HS-5 (cell line): ENCODE data around the gene RUNX1.
A peak's percentile ranks its signal among the peaks of the same experiment; 100 is the strongest.

Experiments
- DNase-seq: peaks from one replicate; pipeline ENCODE4 v3.0.0-alpha.2; 2012; ENCODE audit warnings: low read depth

RUNX1 gene

DNA sequence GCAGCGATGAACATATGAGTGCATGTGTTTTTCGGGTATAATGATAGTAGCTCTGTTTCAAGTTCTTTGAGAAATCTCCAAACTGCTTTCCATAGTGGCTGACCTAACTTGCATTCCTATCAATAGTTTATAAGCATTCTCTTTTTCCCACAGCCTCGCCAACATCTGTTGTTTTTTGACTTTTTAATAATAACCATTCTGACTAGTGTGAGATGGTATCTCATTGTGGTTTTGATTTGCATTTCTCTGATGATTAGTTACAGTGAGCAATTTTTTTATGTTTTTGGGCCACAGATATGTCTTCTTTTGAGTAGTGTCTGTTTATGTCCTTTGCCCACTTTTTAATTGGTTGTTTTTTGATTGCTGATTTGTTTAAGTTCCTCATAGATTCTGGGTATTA, 10.6 kb upstream of the RUNX1 start:
- no peak for DNase-seq

GRCh38 chr21:35058058-35058457, 9.0 kb upstream of the RUNX1 start:
- DNase-seq = no peak

- DNase-seq = no peak
These were observed 8.3 kb upstream of the RUNX1 start for GRCh38 chr21:35057428-35057827.

DNA sequence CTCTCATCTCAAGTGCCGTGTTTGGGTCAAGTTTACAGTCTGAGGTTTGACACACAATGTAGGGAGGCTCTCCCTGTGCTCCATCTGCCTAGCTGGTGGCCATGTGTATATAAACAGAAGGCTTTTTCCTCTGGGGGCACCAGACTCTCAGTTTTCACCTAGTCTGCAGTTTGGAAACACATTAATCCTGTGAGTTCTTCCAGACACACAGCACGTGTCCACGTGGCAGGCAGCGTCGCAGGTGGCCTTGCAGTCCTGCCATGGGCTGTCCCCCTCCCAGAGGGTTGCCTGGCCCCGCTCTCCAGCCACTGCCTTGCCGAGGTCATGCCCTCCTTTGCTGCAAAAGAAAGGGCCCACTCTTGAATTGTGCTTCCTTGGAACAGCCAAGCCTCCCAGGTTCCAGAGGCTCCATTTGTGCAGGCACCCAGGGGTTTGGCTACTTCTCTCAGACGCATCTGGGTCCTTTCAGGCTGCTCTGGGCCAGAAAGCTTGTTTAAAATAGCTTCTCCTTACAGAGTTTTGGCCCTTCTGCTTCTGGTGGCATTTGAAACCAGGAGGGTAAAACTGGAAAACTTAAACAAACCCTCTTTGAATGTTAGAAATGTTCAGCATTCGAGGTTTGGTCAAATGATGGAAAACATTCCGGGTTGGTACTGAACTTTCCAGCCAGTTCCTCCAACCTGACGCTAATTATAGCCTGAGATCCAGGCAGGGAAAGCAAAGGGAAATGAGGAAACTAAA, 4.4 kb upstream of the RUNX1 start:
- DNase-seq = no peak

DNA sequence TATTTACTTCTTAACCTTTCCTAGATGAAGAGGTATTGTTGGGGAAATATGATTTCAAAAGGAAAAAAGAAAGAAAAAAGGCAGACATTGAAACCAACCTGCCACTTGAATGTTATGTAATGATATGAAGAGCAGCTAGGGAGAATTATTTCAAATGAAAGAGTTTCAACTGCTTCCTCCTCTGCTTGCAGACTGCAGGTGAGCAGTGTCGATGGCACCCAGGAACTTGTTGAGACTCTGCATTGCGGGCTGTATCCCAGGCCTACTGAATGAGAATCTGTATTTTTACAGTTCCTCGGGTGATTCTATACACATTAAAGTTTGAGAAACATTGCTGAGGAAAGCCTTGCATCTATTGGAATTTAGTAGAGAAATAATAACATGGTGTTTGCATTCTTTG, 3.7 kb upstream of the RUNX1 start:
- DNase-seq = no peak

DNA sequence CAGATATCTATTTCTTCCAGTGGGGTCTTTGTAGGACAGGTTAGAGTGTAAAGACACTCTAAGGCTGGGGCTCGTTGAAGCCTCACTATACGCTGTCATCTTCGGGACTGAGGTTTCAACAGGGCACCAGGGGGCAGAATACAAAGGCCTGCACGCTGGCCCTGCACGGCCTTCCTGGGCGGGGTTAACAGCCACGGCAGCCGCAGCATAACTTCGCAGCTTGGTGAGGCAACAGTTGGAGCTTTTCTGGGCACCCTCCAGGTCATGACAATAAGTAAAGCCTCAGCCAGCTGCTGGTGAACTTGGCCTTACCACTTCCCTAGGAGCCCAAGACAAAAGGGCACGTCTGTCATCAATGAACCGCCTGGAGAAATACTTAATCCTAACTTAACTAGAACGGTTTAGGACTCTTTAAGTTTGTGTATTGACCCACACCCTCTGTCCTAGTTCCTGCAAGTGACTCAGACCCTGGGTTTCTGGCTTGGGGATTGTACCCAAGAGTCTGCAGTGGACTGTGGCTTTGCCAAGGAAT, 2.3 kb upstream of the RUNX1 start:
- peak; percentile 56 for DNase-seq

- peak; percentile 32 for DNase-seq
These were observed 1.5 kb upstream of the RUNX1 start for GRCh38 chr21:35050348-35051286.

DNA sequence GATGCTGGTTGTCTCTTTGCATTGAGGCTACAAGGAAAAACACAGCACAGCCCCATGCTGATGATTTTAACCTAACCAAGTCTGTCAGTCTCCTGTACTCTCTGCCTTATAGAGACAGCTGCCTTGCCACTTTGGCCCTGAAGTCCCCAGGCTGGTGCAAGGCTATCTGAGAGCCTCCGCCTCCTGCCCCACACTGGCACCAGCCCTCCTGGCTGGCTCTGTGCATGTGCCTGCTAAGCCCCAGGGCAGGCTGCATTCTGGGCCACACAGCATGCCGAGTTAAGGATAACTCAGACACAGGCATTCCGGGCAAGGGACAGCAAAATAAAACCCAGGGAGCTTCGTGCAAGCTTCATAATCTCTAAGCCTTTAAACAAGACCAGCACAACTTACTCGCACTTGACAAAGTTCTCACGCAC, 910 bp downstream of the RUNX1 start:
- DNase-seq = no peak

DNA sequence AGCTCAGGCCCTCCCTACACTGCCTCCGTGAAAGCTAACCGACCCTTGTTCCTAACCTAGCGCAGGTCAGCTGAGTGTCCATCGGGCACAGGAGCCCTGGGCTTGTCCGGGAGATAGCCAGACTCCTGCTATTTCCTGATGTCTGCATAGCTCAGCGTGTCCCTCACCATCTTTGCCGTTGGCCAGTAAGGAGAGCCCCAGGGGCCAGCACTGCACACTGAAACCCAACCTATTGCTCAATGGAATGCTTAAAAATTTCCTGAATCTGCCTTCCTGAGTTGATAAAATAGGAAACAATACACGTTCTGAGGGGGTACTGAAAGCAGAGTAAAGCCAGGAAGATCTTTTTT, 2.2 kb downstream of the RUNX1 start:
- no peak for DNase-seq

DNA sequence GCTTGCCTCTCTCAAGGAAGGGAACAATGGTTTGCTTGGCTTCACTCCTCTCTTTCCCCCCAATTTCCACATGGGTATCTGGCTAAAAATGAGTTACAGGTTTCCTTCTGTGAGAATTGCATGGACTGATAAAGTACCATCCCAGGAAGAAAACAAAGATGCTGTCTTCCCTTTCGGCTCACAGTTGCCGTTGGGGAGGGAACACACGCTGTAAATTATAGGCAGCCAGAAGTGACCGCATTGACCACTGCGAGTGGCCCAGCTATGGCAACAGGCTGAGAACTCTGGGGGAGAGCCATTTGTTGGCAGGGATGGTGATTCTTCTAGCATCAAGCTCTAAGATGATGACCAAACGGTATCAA, 2.9 kb downstream of the RUNX1 start:
- DNase-seq = no peak

DNA sequence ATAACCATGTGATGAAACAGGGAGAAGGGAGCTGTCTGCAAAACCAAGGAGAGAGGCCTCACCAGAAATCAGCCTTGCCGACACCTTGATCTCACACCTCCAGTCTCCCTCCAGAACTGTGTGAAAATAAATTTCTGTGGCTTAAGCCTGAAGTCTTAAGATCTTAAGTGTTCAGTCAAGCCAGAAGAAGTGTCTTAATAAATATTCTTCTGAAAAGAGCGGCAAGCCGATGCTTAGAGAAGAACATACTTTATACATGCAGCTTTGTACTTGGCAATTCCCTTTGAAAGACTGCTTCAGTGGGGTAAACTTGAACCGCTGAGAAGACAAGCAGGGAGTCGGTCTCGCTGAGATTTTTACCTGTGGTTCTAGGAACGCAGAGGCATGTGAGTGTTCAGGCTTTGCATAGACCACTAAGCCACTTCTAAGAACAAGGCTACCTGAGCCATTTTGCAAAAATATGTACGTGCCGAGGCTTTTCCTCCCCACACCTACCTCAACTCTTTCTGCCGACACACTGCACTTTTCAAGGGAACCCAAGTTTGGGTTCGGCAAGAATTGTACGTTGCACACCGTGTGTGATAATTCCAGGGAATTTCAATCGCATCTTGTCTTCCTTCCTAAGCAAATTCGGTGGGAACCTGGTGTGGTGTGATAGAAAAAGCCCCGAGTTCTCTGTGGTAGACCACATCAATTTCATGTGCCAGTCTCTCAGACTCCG, 3.4 kb downstream of the RUNX1 start:
- no peak for DNase-seq

- no peak for DNase-seq
These were observed 4.1 kb downstream of the RUNX1 start for GRCh38 chr21:35044770-35045541.

- no peak for DNase-seq
These were observed 5.0 kb downstream of the RUNX1 start for GRCh38 chr21:35044128-35044527.

DNA sequence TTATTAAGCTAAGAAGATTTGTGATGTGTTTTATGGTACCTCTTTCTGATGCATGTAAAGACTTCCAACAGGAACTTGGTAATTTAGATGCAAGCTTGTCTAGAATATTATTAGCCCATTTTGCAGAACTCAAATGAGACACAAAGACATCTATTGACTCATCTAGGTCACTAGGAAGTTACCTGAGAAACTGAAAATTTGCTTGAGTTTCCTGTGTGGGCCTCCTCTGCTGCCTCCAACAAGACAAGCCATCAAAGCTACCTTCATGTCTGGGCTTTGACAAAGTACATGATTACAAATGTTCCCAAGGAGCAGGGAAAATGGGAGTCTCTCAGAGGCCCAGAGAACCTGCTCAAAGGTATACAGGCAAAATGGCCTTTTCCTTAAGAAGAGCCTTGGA, 5.6 kb downstream of the RUNX1 start:
- DNase-seq = no peak

DNA sequence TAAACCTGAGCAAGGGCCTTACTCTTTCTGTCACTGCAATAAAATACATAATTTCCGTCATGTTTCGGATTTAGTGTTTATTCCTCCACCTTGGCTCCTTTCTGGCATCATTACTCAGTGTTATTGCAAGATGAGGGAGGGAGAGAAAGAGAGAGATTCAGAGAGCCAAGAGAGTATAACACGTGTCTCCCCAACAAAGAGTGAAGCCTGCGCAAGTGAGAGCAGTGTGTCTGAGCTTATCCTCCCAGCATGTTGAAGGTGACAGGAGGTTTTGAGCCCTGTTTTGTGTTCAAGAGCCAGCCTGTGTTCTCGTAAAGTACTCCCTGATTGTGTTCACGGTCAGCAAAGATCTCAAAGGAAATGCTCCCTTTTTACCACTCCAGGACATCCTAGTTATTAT, 6.3 kb downstream of the RUNX1 start:
- DNase-seq = no peak

- DNase-seq = no peak
These were observed 7.2 kb downstream of the RUNX1 start for GRCh38 chr21:35041881-35042280.

DNA sequence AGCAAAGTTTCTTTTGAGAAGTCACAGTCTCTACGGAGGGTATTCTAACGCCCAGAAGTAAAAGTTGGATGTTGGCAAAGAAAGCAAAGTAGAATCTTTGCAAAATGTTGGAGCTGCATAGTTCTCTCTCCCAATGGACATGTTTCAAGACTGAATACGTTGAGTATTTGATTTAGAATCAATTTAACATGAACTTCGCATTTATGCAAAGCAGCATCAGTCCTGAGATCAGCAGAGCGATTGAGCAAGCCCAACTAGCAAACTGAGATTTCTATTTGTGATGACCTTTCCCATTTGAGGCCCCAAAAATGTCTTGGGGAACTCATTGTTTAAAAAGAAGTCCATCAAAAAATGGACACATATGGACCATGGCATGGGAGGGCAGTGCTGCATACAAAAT, 8.0 kb downstream of the RUNX1 start:
- no peak for DNase-seq

GRCh38 chr21:35039595-35040289, 9.4 kb downstream of the RUNX1 start:
- DNase-seq = no peak

DNA sequence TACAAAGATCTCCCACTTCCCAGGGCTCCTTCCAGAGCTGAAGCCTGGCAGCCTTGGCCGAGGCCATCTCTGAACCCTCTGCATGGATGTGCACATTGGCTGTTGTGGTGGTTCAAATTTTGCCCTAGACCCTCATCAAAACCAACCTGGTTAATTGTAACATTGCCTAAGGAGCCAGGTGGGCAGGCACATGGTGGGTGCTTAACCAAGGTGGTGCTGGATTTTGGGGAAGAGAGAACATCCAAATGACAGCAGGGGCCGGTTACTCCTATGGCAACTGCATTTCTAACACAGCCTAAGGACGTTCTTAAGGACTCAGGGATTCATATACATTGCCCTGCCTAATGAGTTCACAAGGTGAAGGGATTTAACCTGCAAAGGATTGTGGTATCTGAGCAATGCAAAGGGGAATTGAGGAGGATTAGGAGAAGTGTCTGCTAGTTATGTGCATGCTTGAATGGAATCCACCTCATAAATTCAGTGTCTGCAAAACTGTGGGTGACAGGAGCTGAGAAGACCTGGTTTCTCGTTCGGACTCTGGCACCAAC, 10.3 kb downstream of the RUNX1 start:
- no peak for DNase-seq

- DNase-seq = no peak
These were observed 11.7 kb downstream of the RUNX1 start for GRCh38 chr21:35037384-35037765.
